NCI-H446 treated with DMSO at 0.1 percent for 48 hours (cell line): ENCODE measurements around the gene LRP5.
A peak's percentile ranks its signal among the peaks of the same experiment; 100 is the strongest.

Source experiments
- DNase-seq: peaks from one replicate; lab custom pipeline; 2025; lab: John Stamatoyannopoulos, UW

The LRP5 gene

DNA sequence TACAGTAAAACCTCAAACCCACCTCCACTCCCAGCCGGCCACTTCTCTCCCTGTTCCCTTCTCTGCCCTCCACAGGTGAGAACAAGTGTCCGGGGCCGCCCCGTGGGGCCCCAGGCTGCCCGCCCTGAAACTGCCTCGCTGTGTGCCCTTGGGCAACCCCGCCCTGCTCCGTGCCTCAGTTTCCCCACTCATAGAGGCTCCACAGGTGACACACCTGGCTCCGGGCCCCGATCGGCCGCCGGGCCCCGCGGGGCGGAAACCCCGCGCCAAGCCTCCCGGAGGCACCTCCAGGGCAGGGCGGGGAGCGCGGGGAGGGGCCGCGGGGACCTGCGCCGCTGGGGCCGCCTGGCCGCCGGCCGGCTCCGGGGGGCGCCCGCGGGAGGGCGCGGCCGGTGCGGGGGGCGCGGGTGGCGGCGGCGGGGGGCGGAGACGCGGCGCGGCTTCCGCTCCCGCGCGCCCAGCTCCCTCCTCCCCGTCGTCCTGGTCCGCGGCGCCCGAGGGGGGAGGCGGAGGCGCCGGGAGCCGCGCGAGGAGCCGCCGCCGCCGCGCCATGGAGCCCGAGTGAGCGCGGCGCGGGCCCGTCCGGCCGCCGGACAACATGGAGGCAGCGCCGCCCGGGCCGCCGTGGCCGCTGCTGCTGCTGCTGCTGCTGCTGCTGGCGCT, at the start of gene LRP5:
LRP5 (plus strand) TSS at position 475 of the 663 bp plus-strand sequence; CDS start at position 599, 124 bp downstream.
- no peak for DNase-seq

DNA sequence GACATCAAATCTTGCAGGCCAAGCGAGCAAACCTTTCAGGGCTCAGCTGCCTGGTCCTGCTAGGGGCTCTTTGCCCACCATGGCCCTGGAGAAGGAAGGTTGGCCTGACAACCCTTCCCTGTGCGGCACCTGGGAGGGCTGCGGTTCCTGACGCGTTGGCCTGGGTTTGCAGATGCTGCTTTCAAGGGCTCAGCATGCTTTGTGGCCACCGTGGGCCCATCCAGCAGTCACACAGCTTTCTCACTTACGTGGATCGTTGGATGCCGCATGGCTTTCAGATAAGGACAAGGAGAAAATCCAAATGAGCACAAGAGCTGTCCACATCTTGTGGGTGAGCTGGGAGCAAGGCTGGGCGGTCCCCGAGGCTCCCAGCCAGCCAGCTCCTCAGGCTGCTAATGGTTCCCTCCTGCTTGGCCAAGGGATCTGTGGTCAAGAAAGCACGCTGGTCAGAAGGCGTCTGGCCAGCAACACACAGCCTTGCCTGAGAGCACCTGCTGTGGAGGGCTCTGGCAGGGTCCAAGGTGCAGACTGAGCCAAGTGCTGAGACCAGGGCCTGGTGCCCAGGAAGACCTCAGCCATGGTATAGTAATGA, 48.9 kb upstream of the LRP5 start:
- DNase-seq = no peak

DNA sequence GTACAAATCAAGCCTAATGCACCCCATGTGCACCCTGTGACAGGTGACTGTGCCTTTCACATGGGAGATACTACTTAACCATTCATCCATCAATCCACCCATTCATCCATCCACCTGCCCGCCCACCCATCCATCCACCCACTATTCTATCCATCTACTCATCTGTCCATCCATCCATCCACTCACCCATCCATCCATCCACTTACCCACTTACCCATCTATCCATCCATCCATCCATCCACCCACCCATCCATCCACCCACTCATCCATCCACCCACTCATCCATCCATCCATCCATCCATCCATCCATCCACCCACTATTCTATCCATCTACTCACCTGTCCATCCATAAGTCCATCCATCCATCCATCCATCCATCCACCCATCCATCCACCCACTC, 48.1 kb upstream of the LRP5 start:
- no peak for DNase-seq

DNA sequence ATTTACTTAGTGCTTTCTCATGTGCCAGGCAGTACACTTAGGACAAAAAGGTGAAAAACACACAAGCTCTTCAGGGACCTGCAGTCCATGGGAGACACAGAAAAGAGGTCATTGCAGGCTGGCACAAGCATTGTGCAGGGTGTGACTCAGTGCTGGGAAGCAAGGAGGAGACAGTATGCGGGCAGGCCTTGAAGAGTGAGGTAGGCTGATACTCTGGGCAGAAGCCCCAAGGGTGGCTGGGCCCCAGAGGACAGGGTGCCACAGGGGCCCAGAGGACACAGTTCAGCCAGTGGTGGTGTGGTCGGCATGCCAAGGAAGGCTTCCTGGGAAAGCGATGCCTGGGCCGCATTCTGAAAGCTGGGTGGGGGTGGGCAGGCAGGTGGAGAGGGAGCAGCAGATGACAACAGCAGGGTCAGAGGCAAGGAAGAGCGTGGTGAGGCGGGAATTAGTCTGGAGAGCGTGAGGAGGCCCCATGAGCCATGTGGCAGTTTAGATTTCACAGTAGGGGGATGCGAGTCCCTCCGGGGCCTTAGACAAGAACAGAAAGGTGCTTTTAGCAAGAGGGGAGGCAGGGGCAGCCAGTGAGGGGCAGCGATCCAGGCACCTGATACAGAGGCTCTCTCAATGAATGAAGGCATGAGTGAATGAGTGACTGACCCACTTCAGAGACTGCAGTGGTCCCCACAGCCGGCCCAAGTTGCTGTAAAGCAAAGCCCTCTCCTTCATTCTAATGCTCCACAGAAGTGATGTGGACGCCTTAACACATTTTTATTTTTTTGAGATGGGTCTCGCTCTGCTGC, 47.5 kb upstream of the LRP5 start:
- DNase-seq = no peak

DNA sequence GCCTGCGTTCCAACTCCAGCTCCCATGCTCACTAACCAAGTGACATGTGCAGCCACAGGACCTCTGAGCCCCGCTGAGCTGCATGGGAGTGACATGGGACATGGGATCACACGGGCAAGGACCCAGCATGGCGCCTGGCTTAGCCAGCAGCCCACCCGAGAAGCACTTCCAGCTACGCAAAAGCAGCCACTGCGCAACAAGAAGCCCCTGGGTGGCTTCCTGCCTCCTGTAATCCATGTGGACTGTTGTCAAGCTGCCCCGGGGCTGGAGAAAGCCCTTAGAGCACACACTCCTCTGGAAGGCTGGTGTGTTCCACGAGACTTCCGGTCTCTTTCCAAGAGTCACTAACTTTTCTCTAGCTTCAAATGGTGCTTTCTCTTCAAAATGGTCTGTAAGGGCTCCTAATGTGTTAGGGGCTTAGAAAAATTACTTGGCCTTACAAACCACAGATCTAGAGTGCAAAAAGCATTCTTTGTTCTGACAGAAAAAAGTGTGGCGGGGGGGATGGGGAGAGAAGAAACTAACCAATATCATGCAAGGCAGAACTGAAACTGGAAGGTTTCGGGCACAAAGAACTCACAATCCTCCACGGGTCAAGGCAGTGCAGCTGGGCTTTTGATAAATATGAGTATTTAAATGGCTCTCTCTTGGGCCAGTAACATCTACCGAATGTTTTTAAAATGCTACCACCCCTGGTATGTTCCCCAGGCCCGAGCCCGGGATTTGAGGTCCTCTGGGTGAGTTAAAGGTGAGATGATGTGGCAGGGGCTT, 46.1 kb upstream of the LRP5 start:
- no peak for DNase-seq

DNA sequence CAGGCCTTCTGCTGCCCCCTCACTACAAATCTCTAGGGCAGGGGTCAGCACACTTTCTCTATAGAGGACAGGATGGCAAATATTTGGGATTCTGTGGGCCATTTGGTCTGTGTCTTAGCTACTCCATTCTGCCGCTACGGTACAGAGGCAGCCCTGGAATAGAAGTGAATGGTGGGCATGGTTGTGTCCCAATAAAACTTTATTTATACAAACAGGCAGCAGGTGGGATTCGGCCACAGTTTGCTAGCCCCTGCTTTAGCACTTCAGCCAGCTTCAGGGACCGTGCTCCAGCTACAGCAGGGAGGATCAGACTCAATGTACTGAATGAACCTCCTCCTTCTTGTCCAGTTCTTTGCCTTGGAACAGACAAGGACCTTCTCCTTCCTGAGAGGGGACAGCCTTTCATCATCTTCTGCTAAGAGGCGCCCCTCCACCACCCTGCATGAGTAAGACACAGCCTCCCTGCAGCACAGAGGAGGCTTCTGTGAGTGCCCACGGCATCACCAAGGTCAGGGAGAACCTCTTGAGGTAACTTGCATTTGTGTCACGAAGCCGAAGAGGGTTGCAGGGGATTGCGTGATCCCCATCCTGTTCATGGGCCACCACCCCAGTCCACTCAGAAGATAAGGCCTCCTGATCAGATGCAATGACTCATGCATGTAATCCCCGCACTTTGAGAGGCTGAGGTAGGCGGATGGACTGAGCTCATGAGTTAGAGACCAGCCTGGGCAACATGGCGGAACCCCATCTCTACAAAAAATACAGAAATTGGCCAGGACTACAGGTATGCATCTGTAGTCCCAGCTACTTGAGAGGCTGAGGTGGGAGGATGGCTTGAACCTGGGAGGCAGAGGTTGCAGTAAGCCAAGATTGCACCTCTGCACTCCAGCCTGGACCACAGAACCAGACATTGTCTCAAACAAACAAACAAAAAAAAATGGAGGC, 45.2 kb upstream of the LRP5 start:
- no peak for DNase-seq

DNA sequence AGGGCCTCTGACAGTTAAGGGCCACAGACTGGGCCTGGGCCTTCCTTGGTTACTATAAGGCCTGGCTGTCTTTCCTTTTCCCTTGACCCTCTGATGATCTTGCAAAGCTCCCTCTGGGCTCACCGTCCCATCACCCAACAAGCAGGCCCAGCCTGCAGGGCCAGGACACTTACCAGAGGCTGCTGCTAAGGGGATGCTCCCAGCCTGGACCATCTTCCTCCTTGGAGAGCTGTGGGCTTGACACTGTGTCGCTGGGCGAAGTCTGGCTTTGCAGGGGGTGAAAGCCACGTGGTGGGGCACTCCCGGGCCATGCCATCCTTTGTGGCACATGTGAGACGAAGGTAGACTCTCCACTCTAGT, 44.5 kb upstream of the LRP5 start:
- DNase-seq = no peak

DNA sequence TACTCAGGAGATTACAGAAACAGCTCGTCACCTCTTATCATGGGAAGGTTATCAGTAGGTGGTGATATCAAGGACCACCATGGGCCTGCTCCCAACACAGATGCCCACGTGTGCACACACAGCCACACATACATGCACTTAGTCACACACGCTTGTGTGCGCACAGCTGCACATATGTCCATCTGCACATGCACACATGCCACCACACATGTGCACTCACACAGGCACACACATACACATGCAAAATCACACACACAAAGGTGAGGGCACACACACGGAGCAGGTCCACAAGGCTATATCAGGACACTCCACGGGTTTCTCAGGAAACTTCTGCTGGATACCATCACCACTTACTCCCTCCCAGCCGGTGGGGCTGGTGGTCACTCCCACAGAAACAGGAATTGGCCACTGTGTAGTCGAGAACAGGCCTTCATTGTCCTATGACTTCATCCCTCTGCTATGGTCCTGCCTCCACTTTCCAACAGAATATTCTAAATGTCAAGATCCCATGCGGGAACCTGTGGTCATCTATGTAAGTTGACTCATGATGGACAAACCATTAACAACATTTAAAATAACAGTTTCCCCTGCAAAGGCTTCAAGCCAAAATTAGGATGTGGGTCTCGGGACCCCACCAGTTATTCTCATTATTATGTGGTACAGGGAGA, 42.8 kb upstream of the LRP5 start:
- no peak for DNase-seq

DNA sequence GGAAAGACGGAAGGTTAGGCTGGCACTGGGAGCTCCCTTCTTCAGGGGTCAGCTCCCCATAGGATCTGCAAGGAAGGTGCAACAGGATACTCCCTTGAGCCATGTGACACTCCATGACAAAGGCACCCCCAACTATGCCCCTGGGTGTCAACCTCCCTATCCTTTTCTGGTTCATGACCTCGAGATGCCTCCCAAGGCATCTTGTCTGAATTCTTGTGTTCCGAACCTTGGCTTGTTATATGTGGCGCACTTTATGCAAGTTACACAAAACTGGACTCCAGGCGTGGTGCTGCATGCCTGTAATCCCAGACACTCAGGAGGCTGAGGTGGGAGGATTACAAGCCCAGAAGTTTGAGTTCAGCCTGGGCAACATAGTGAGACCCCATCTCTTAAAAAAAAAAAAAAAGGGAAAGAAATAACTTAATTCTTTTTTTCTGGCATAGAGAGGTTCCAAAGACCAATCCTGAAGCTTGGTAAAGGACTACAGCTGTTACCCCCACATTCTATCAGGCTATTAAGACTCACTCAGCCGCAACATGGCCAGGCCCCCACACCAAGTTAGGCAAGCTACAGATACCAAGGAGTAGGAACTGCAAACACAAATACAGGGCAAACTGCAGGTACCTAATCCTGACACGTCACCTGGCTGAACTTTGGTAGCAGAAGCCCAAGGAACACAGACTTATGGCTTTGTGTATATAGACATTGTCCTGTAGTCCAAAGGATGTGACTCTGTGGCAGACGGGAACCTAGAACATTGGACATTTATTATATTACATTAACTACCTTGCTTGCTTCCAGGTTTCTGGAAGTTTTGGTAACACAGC, 42.0 kb upstream of the LRP5 start:
- no peak for DNase-seq

DNA sequence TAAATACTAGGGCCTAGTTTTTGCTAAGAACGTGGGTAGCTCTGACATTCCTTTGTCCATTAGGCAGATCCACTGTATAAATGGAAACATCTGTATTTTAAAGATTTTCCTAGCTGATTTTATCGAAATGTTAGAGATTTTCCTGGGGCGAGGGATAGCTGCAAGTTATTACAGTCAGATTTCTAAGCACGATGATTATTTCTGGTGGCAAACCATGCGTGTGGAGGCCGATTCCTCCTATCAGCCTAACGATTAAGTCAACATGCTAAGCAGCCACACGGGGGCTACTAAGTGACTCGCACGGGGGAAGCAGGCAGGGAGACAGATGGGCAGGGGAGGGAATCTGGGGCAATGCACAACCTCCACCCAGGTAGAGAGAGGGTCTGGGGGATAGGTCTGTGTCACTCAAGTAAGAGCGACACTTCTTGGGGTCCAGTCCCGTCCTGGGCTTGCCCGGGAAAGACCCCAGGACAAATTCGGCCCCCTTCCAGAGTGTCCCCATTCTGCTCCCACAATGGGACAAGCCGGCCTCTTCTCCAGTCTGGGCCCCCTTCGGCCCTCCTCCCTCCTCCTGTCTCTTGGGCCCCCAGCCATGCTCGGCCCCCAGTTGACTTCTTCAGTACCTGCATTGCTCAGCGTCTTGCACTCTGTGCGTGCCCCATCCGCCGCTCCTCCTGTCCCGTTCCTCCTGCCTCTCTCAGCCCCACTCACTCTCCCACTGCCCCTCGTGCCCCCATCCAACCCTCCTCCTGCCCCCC, 41.2 kb upstream of the LRP5 start:
- peak; percentile 38 for DNase-seq

DNA sequence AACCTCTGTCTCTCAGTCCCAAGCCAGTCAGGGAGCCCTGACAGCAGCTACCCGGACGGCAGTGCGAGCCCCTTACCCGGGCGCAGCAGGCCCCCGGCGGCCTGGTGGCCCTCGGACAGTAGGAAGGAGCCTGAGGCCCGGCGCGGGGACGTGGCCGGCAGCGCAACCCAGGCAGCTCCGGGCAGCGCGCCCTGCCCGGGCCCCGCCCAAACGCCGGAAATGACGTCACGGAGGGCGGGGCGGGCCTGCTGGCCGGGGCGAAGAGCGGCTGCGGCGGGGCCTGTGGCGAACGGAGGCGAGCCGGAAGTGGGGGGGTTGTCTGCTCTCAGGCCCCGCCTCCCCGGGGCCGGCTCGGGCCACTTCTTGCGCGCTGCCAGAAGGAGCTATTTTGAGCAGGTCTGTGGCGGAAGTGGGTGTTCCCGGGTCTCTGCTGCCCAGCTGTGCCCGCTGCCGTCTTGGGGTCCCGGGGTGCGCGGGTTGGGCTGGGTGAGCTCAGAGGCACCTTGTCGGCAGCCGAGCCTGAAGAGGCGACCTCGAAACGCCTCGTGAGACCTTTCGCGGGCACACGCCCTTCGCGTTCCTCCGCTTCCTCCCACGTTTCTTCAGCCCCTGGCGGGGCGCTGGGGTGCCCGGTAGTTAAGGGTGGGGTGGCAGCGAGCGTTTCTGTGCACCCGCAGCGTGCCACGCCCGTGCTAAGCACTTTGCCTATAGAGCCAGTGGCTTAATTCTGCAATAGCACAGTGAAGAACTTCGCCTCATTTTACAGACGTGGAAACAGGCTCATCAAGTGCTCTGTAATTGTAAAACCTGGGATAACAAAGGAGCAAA, 40.4 kb upstream of the LRP5 start, which contains the start of gene C11orf24:
C11orf24 (minus strand) TSS at position 193 of the 828 bp plus-strand sequence. CDS start 8,206 bp downstream, outside the sequence.
- DNase-seq = peak; percentile 88

DNA sequence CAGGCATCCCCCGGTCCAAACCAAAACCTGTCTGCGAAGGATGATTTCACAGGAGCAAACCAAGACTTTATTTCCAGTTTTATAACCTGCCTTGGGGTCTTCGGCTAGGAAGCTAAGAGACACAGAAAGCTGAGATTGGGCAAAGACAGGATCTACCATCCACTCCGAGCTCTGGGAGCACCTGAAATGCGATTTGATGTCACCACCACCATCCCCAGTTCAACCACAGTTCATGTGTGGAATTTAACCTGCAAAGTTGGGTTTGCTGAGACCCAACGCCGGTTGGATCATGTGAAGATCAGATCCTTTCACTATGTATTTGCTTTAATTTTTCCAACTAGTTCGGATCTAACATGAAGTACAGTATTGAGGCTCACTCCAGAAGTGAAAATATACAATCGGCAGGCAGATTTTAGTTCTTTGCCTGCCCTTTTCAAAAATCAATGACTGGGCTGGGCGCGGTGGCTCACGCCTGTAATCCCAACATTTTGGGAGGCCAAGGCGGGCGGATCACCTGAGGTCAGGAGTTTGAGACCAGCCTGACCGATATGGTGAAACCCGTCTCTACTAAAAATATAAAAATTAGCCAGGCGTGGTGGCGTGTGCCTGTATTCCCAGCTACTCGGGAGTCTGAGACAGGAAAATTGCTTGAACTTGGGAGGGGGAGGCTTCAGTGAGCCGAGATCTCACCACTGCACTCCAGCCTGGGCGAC, 39.2 kb upstream of the LRP5 start:
- no peak for DNase-seq

DNA sequence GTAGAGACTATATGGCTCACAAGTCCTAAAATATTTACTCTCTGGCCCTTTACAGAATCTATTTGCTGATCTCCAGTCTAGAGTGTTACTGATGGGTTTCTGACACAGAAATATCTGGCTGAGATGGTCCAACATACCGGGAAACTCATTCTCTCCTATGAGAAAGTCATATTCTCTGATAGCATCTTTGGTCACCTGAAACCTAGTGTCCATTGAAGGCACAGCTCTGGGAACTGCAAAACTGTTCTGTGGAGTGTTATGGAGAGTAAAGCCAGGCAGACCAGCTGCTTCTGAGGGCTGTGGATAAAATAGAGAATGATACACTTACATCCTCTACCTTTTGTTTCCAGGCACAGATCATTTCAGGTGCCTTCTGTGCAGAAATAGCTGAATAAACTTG, 38.1 kb upstream of the LRP5 start:
- no peak for DNase-seq

DNA sequence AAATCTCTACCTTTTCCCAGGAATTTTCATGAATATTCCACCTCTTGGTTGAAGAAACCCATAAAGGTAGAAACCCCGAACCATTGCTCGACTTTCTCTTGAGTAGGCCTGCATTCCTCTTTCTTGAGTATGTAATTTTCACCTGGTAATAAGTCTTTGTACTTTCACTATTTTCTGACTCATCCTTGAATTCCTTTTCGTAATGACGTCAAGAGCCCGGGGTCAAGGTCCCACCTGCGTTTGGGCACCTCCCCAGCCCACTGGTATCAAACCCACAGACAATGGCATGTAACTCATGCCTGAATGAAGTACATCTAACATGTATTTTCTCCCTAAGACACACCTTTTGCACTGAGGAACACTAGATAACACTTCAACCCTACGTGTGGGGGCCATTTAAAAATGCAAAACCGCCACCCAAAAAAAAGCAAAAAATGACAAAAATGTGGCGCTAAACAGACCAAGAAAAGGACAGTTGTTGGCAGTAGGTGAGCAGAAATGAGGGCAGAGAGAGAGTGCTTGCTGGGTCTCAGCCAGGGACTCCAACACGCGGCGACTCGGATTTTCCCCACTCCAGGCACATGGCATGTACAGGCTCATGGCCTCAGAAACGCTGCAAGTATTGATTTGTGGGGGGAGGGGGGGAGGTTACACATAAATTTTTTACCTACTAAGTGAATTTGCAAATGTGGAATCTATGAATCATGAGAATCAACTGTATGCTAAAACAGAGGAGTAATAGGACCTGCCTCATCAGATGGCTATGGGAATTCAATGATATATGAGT, 36.5 kb upstream of the LRP5 start:
- DNase-seq = no peak

DNA sequence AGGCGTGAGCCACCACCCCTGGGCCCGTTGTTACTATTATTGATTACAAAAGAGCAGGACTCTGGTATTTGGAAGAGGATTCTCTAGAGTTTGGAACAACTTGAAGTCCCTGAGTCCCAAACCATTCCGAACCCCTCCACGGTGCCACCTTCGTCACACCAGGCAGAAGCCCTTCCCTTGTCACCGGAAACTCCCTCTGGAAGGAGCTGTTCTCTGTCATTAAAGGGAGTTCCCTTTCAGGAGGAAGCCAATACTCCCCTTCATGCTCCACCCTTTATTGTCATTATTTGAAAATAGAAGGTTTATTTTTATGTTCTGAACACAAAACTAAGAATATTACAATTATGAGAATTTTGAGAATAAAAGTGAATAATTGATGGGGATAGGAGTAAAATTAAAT, 35.5 kb upstream of the LRP5 start:
- DNase-seq = no peak

DNA sequence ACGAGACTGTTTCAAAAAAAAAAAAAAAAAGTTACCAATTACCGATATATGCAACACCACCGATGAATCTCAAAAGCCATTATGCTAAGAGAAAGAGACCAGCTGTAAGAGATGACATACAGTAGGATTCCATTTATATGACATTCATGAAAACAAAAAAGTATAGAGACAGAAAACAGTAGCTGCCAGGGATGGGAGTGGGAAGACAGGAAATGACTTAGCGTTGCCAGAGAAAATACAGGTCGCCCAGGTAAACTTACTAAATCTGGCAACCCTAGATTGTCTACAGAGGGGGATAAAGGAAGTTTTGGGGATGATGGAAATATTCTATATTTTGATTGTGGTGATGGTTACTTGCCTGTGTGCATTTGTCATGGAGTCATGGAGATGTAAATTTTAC, 32.7 kb upstream of the LRP5 start:
- DNase-seq = no peak
